Ecto neural progenitor cell (in vitro differentiated cells): ENCODE data around the gene PCDH9.
A peak's percentile ranks its signal among the peaks of the same experiment; 100 is the strongest.

Source experiments
- DNase-seq: peaks from one replicate; pipeline ENCODE4 v3.0.0-alpha.2; 2018; ENCODE audit warnings: low spot score

The PCDH9 gene

GRCh38 chr13:66751691-66752090 is 478.4 kb downstream of the PCDH9 start:
- DNase-seq: no peak

DNA sequence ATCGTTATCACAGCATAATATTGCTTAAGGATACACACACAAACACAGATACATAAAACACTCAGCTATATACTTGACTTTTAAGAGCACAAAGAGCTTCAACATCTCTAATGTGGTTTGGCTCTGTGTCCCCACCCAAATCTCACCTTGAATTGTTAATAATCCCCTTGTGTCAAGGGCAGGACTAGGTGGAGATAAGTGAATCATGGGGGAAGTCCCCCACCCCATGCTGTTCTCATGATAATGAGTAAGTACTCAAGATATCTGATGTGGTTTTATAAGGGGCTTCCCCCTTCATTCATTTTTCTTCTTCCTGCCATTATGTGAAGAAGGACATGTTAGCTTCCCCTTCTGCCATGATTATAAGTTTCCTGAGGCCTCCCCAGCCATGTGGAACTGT is 481.4 kb downstream of the PCDH9 start:
- no peak for DNase-seq

DNA sequence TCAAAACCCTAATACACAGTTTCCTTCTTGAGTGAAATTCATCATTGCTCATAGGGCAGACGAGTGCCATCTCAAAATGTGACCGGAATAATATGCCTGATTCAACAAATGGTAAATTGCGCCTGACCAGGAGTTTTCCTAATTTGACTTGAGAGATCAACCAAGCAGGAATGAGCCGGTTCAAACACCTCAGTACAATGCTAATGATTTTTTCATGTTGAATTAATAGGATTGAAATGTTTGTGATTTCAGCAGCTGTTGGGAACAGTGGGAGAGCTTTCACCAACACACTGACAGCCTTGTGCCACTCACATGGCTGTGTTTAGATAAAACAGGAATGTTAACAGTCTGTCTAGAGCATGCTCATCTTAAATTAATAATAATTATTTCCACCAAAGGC is 484.8 kb downstream of the PCDH9 start:
- no peak for DNase-seq

GRCh38 chr13:66723576-66723975 is 506.6 kb downstream of the PCDH9 start:
- DNase-seq: no peak

DNA sequence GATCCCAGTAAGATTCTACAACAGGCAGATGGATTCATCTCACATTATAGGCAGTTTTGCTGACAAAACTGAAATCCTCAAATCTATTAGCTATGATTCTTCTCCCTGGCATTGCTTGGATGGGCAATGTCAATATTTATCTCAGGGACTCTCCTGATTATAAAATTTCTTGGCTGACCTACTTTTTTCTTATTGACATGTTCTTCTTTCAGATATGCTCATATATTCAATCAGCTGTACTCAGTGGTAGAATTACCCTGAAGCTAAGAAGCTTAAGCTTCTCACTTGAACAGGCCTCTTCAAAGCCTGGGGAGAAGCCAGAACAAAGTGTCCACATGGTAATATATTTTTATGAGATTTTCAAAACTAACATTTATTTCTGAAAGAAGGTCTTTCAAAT is 513.6 kb downstream of the PCDH9 start:
- no peak for DNase-seq

DNA sequence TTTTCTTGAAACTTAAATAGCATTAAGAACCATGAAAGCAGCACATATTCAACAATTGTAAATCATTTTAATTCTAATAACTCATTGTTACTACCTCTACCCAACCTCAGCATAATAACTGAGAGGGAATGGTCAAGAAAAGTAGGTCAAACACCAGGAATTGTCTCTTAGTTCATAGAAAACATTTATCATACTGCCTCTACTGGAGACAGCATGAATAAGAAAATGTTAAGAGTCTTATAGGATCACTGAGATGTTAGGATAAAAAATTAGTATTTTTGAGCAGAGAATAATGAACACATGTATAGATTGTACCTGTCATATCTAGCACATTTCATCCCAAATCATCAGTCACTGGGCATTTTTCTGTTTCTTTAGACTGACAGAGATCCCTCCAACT is 515.3 kb downstream of the PCDH9 start:
- DNase-seq: no peak

DNA sequence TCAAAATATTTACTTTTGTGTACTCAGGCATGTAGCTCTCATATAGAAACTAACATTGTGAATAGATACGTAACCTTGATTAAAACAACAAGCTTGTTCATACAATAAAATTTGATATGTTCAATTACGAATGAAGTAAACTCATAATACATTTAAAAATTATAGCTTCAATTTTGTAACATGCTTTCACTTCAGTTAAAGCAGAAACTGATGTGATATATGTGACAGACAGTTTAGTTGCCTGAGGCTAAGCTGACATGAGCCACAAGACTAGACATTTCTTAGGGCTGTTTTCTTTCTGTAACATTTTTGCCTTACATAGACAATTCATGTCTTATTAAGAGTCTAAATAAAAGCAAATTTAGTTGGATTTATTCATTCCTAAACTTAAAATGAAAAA is 526.0 kb downstream of the PCDH9 start:
- no peak for DNase-seq

- no peak for DNase-seq
Observed at GRCh38 chr13:66703597-66703996, 526.5 kb downstream of the PCDH9 start.

GRCh38 chr13:66700117-66700601 is 530.0 kb downstream of the PCDH9 start:
- DNase-seq: no peak

DNA sequence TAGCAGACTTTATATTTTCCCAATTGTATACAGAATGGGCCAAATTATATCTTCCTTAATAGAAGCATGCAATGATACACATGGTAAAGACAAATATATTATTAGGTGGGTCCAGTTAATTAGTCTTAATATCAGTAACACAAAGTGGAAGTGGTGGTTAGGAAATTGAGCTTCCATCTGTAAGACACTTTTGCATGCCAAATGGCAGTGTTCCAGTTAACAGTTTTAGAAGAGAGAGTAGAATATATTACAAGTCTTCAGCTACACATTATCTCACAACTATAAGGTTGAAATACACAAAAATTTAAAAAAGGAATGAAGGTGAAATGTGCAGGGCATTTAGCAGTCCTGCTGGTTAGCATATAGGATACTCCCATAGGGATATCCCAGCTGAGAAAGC is 536.5 kb downstream of the PCDH9 start:
- DNase-seq: no peak

- DNase-seq: no peak
Observed at GRCh38 chr13:66691149-66691548, 539.0 kb downstream of the PCDH9 start.

GRCh38 chr13:66689628-66690027 is 540.5 kb downstream of the PCDH9 start:
- DNase-seq: no peak

GRCh38 chr13:66689037-66689619 is 541.0 kb downstream of the PCDH9 start:
- no peak for DNase-seq

DNA sequence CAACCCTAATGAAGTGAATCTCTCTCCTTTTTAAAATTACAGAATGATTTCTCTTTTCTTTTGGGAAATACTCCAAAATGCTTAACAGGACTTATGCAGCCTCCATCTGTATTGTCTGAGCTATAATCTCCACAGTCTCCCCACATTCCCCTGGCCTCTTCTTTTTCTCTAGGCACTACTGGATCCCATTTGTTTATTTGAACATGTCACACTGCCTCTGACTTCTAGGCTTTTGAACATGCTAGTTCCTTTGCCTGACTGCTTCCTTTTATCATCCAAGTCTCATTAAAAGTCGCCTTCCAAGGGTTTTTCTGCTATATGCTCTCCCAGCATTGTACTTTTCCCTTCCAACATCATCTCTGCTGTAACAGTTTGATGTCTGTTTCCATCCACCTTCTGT is 548.7 kb downstream of the PCDH9 start:
- DNase-seq: no peak

GRCh38 chr13:66680031-66680430 is 550.1 kb downstream of the PCDH9 start:
- no peak for DNase-seq

DNA sequence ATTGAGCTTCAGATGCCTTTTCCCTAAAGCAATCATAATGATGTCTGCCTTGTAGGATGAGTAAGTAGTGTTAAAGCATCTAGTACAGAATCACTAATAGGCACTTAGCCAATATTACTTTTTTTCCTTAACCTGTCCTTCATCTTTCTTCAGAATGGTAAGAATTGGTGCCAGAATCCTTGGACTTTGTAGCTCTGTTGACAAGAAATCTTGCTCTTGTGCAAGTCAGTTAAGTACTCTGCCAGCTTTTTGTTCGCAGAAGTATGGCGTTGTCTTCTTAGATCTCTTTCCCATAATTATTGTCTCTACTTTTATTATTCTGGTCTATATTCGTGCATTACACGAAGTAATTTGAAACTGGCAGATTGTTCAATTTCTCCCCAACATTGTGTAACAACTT is 554.5 kb downstream of the PCDH9 start:
- DNase-seq: no peak

DNA sequence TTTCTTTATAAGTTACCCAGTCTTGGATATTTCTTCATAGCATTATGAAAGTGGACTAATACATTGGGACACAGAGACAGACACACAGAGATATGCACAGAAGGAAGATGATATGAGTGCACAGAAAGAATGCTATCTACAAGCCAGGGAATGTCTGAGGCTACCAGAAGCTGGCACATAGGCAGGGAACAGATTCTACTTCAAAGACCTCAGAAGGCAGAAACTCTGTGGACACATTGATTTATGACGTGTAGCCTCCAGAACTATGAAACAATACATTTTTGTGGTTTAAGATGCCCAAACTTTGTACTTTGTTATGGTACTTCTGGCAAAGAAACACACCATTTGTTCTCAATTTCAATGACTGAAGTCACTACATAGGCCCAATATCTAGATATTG is 556.7 kb downstream of the PCDH9 start:
- DNase-seq: no peak

DNA sequence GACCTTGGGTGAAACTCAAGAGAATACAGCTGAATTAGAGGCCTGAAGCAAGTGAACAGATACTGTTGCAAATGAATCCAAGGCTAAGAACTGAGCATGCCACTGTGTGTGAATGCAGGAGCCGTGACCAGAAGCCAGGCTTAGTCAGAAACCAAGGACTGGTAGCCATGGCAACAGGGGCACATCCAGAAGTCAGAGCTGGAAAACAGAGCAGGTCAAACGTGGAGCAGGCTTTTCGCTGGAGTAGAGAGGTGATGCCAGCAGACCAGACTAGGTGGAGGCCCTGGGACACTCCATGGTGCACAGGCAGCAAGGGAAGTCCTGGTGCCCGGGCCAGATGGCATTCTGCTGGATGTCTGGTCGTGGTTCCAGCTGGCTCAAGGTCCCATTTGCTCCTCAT is 564.1 kb downstream of the PCDH9 start:
- peak; percentile 79 for DNase-seq

DNA sequence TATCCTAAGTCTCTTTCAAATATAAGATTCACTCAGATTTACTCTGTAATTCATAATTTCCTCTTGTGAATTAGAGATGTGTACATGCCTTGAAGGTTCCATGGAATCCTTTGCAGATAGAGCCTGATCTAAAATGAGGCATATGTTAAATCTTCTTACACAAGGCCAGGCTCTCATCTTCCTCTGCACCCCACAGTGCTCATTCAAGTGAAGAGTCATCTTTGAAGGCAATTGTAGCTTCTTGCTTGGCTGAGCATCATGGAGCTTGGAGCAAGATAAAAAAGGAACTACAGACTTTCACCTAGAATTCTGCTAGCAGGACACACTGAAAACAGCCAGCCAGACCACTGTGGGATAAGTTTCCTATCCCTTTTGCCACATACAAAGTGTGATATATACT is 566.4 kb downstream of the PCDH9 start:
- no peak for DNase-seq

- DNase-seq: no peak
Observed at GRCh38 chr13:66663206-66663605, 566.9 kb downstream of the PCDH9 start.

DNA sequence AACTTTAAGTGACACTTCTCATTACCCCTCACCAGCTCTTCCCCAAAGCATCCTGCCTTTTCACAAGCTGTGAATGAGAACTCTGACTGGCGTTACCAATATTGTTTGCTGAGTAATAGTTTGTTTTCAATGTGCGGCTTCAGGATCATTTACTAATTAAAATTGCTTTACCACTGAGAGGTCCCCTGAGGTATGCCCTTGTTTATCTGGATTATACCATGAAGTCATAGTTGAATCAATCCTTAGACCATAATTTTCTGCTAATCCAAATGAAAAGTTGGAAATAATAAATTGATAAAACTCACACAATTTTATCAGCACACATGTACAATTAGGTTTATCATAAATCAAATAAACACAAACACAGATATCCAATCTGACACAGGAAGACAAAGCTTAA is 568.8 kb downstream of the PCDH9 start:
- no peak for DNase-seq

DNA sequence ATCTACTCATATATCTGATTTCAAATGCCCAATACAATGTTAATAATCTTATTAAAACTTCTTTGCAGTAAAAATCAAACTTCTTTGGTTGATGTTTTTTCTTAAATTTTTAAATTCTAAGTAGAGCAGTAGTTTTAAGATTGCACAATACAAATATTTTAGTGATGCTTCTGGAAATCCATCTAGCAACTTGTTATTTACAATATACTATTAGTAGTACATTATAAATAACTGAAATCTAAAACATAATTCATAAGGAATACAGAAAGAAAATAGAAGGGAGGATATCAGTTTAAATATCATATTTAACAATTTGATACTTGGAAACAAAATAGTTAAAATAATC is 569.7 kb downstream of the PCDH9 start:
- no peak for DNase-seq

- no peak for DNase-seq
Observed at GRCh38 chr13:66659701-66660467, 570.3 kb downstream of the PCDH9 start.

GRCh38 chr13:66659286-66659685 is 570.9 kb downstream of the PCDH9 start:
- no peak for DNase-seq
